ENCODE results near the gene CRIM1.

CRIM1 gene

GRCh38 chr2:36539631-36540030 lies 184.1 kb downstream of the CRIM1 start:
- no peak overlapping the region for H3K4me3 ChIP-seq (ENCODE audit: low read depth in 1 of 2, low read length in 2 of 2)
- H2AFZ ChIP-seq (ENCODE audit: low read depth, low read length) = no peak overlapping the region
- H3K9ac ChIP-seq (ENCODE audit: low read depth, low read length) = no peak overlapping the region
- ATAC-seq (ENCODE audit: insufficient read depth, low read depth) (no peak), DNase-seq (no peak)
- H3K79me2 ChIP-seq (ENCODE audit: insufficient read depth, low read length) = no peaks in the 10 kb centered on the region
- H3K27me3 ChIP-seq (ENCODE audit: insufficient read depth, low read length, poor library complexity) = no peaks in the 10 kb centered on the region
- TF ChIP-seq CTCF (IDR thresholded peaks at IDR 0.05; ENCODE audit: borderline replicate concordance, extremely low read depth, low read length, poor library complexity, severe bottlenecking) = no peak
- no peak for TF ChIP-seq EZH2 (IDR thresholded peaks at IDR 0.05; ENCODE audit: borderline replicate concordance, low read depth, low read length, severe bottlenecking)
- no peak overlapping the region for H3K27ac ChIP-seq (ENCODE audit: low read length)
- no peak overlapping the region for H3K4me2 ChIP-seq (ENCODE audit: insufficient read depth, low read length)
- no peaks in the 10 kb centered on the region for H3K9me3 ChIP-seq (ENCODE audit: insufficient read depth, low read length, severe bottlenecking)
- no peaks in the 10 kb centered on the region for H4K20me1 ChIP-seq (ENCODE audit: insufficient read depth, low read length)
- no peaks in the 10 kb centered on the region for H3K36me3 ChIP-seq (ENCODE audit: insufficient read depth, low read length)
- H3K4me1 ChIP-seq (ENCODE audit: insufficient read depth, low read length) = no peaks in the 10 kb centered on the region

GRCh38 chr2:36540986-36541754 lies 185.6 kb downstream of the CRIM1 start:
- H3K36me3 ChIP-seq (ENCODE audit: insufficient read depth, low read length) = no peaks in the 10 kb centered on the region

GRCh38 chr2:36541891-36542595 lies 186.5 kb downstream of the CRIM1 start:
- DNase-seq (no peak), ATAC-seq (ENCODE audit: insufficient read depth, low read depth) (no peak)
- Histone ChIP-seq H3K4me2 (ENCODE audit: insufficient read depth, low read length) (no peak overlapping the region), H3K27me3 (ENCODE audit: insufficient read depth, low read length, poor library complexity) (no peaks in the 10 kb centered on the region), H3K9ac (ENCODE audit: low read depth, low read length) (no peak overlapping the region), H3K4me3 (ENCODE audit: low read depth in 1 of 2, low read length in 2 of 2) (no peak overlapping the region), H3K79me2 (ENCODE audit: insufficient read depth, low read length) (no peaks in the 10 kb centered on the region), H2AFZ (ENCODE audit: low read depth, low read length) (no peak overlapping the region), H4K20me1 (ENCODE audit: insufficient read depth, low read length) (no peaks in the 10 kb centered on the region), H3K4me1 (ENCODE audit: insufficient read depth, low read length) (no peaks in the 10 kb centered on the region), H3K27ac (ENCODE audit: low read length) (no peak overlapping the region), H3K36me3 (ENCODE audit: insufficient read depth, low read length) (no peaks in the 10 kb centered on the region), H3K9me3 (ENCODE audit: insufficient read depth, low read length, severe bottlenecking) (no peaks in the 10 kb centered on the region)
- TF ChIP-seq CTCF (IDR thresholded peaks at IDR 0.05; ENCODE audit: borderline replicate concordance, extremely low read depth, low read length, poor library complexity, severe bottlenecking) = no peak
- TF ChIP-seq EZH2 (IDR thresholded peaks at IDR 0.05; ENCODE audit: borderline replicate concordance, low read depth, low read length, severe bottlenecking) = no peak

More at GRCh38 chr2:36540986-36541754, 185.6 kb downstream of the CRIM1 start:
- Histone ChIP-seq H3K9me3 (ENCODE audit: insufficient read depth, low read length, severe bottlenecking) (no peaks in the 10 kb centered on the region), H2AFZ (ENCODE audit: low read depth, low read length) (no peak overlapping the region), H4K20me1 (ENCODE audit: insufficient read depth, low read length) (no peaks in the 10 kb centered on the region), H3K27me3 (ENCODE audit: insufficient read depth, low read length, poor library complexity) (no peaks in the 10 kb centered on the region), H3K9ac (ENCODE audit: low read depth, low read length) (no peak overlapping the region), H3K79me2 (ENCODE audit: insufficient read depth, low read length) (no peaks in the 10 kb centered on the region), H3K27ac (ENCODE audit: low read length) (no peak overlapping the region), H3K4me2 (ENCODE audit: insufficient read depth, low read length) (no peak overlapping the region), H3K4me3 (ENCODE audit: low read depth in 1 of 2, low read length in 2 of 2) (no peak overlapping the region), H3K4me1 (ENCODE audit: insufficient read depth, low read length) (no peaks in the 10 kb centered on the region)
- no peak for TF ChIP-seq EZH2 (IDR thresholded peaks at IDR 0.05; ENCODE audit: borderline replicate concordance, low read depth, low read length, severe bottlenecking)
- no peak for TF ChIP-seq CTCF (IDR thresholded peaks at IDR 0.05; ENCODE audit: borderline replicate concordance, extremely low read depth, low read length, poor library complexity, severe bottlenecking)
- DNase-seq = no peak
- no peak for ATAC-seq (ENCODE audit: insufficient read depth, low read depth)

Data from DND-41 (cell line).